Uterus (tissue), 2 donors: ENCODE measurements around the gene NEDD4L.

Experiments
- POLR2A ChIP-seq, 2 donors: fragments of 450-650 bp; IDR thresholded peaks; one replicate each; pipeline ENCODE4 v1.6.1; 2016; ENCODE audit warnings: antibody characterized with exemption in 2 of 2, mild to moderate bottlenecking in 1 of 2, moderate library complexity in 1 of 2
- TF ChIP-seq, protein P1 (sequence below), 4 experiments: fragments of 200-600 bp in 2 of 4; fragments of 450-650 bp in 2 of 4; sonication (generic) in 2 of 4; IDR thresholded peaks; one replicate each; pipeline ENCODE4 v1.5.1; 2016 to 2019; ENCODE audit warnings: antibody characterized with exemption in 4 of 4, mild to moderate bottlenecking in 2 of 4, moderate library complexity in 1 of 4

DNA sequence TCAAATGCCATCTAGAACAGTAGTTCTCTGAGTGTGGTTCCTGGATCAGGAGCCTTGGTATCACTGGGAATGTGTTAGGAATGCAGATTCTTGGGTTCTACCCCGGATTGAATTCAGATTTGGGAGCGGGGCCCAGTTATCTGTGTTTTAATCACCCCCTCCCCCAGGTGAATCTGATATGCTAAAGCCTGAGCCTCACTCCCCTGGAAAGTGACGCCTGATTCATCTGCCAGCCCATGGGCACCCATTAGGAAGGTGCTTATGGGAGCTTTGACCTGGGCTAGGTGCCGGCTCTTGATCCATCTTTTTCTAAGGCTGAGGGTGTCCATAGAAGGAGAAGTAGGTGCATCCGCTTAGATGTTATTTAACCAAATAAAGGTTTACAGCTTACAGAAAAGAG lies 199.4 kb downstream of the NEDD4L start:
- TF ChIP-seq, protein P1, sequence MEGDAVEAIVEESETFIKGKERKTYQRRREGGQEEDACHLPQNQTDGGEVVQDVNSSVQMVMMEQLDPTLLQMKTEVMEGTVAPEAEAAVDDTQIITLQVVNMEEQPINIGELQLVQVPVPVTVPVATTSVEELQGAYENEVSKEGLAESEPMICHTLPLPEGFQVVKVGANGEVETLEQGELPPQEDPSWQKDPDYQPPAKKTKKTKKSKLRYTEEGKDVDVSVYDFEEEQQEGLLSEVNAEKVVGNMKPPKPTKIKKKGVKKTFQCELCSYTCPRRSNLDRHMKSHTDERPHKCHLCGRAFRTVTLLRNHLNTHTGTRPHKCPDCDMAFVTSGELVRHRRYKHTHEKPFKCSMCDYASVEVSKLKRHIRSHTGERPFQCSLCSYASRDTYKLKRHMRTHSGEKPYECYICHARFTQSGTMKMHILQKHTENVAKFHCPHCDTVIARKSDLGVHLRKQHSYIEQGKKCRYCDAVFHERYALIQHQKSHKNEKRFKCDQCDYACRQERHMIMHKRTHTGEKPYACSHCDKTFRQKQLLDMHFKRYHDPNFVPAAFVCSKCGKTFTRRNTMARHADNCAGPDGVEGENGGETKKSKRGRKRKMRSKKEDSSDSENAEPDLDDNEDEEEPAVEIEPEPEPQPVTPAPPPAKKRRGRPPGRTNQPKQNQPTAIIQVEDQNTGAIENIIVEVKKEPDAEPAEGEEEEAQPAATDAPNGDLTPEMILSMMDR (IDR thresholded peaks at IDR 0.05): no peak
- TF ChIP-seq POLR2A (IDR thresholded peaks at IDR 0.05): no peak
